Esophagus muscularis mucosa (tissue), 4 donors: ENCODE measurements around the gene GEN1. TPM values are rescaled to one million over a fixed set of nuclear protein-coding genes. Genes with fewer than 3 reads are reported as not detected.

Experiments
- DNase-seq: peaks from one replicate; pipeline ENCODE4 v3.0.0-alpha.2; 2017; ENCODE audit errors: extremely low spot score
- H3K27ac ChIP-seq, 4 donors: fragments of 200-600 bp; sonication (generic); replicated peaks in 1 of 4; 1 replicate in 3 of 4; 2 replicates in 1 of 4; pipeline ENCODE4 v1.5.1; 2016 to 2019; ENCODE audit warnings: mild to moderate bottlenecking in 1 of 4
- H3K27me3 ChIP-seq, 4 donors: fragments of 200-600 bp; sonication (generic); one replicate each; pipeline versions ENCODE4 v1.5.1 to v1.6.0; 2016 to 2019
- H3K36me3 ChIP-seq, 4 donors: fragments of 200-600 bp; sonication (generic); one replicate each; pipeline ENCODE4 v1.5.1; 2016 to 2019
- H3K4me1 ChIP-seq, 4 donors: fragments of 200-600 bp; sonication (generic); one replicate each; pipeline ENCODE4 v1.5.1; 2016 to 2019
- H3K4me3 ChIP-seq, 4 donors: fragments of 200-600 bp; sonication (generic); 1 replicate in 2 of 4; 2 replicates in 2 of 4; pipeline ENCODE4 v1.5.1; 2016 to 2019; ENCODE audit warnings: mild to moderate bottlenecking in 4 of 4, moderate library complexity in 1 of 4
- H3K9me3 ChIP-seq, 4 donors: fragments of 200-600 bp; sonication (generic); 1 replicate in 3 of 4; 2 replicates in 1 of 4; pipeline ENCODE4 v1.5.1; 2016 to 2019
- CTCF ChIP-seq, 3 experiments: fragments of 200-600 bp in 2 of 3; fragments of 450-650 bp in 1 of 3; sonication (generic) in 2 of 3; IDR thresholded peaks; one replicate each; pipeline ENCODE4 v1.5.1; 2017 to 2019; ENCODE audit warnings: antibody characterized with exemption in 3 of 3, mild to moderate bottlenecking in 2 of 3, moderate library complexity in 1 of 3
- EP300 ChIP-seq: sonication (generic); formaldehyde crosslinking; IDR thresholded peaks from one replicate; pipeline ENCODE4 v1.6.1; 2017; ENCODE audit warnings: antibody characterized with exemption
- POLR2A ChIP-seq: fragments of 450-650 bp; IDR thresholded peaks from one replicate; pipeline ENCODE4 v1.6.1; 2017; ENCODE audit warnings: antibody characterized with exemption, moderate library complexity, mild to moderate bottlenecking, low read depth
- POLR2AphosphoS5 ChIP-seq, 2 donors: sonication (generic); formaldehyde crosslinking; IDR thresholded peaks; one replicate each; pipeline ENCODE4 v1.6.1; 2017; ENCODE audit warnings: antibody characterized with exemption in 2 of 2
- WGBS: methylation state at CpG from one replicate; pipeline ENCODE4 v1.1.5; 2018; 5-methylcytosine and 5-hydroxymethylcytosine counted together
- intact Hi-C: fragments of 100-400 bp; cut with DNase I; formaldehyde crosslinking; loops from one replicate; pipeline ENCODE4 v1.15.1; 2023
- total RNA-seq, 4 donors: library from RNA; depleted of rRNA; stranded (reverse); fragments of >200 nt; gene quantifications; one replicate each; pipeline versions ENCODE4 v1.1.0 to v1.2.1, GENCODE V29; 2016

GEN1 gene, protein sequence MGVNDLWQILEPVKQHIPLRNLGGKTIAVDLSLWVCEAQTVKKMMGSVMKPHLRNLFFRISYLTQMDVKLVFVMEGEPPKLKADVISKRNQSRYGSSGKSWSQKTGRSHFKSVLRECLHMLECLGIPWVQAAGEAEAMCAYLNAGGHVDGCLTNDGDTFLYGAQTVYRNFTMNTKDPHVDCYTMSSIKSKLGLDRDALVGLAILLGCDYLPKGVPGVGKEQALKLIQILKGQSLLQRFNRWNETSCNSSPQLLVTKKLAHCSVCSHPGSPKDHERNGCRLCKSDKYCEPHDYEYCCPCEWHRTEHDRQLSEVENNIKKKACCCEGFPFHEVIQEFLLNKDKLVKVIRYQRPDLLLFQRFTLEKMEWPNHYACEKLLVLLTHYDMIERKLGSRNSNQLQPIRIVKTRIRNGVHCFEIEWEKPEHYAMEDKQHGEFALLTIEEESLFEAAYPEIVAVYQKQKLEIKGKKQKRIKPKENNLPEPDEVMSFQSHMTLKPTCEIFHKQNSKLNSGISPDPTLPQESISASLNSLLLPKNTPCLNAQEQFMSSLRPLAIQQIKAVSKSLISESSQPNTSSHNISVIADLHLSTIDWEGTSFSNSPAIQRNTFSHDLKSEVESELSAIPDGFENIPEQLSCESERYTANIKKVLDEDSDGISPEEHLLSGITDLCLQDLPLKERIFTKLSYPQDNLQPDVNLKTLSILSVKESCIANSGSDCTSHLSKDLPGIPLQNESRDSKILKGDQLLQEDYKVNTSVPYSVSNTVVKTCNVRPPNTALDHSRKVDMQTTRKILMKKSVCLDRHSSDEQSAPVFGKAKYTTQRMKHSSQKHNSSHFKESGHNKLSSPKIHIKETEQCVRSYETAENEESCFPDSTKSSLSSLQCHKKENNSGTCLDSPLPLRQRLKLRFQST
- total RNA-seq = 1 to 10 TPM; 1.2 to 7.3 (median 3.2) TPM

- peak within 1 kb of the TSS; percentile 91 to 98 (median 96) for H3K4me3 ChIP-seq
- H3K27me3 ChIP-seq = no peaks in the 10 kb centered on the region
- under 1% methylated on average over 45 of the region's 76 CpGs for WGBS
- H3K27ac ChIP-seq = peak within 1 kb of the TSS; percentile 94 to 99 (median 96)
- peak; percentile 96 for DNase-seq
- H3K36me3 ChIP-seq = no peaks in the 10 kb centered on the region
- intact Hi-C loops = no loop called here
- no peaks in the 10 kb centered on the region for H3K9me3 ChIP-seq
- TF ChIP-seq POLR2A = no peak
- TF ChIP-seq POLR2AphosphoS5 (IDR thresholded peaks at IDR 0.05) = peak in 1 of 2 donors; percentile 4
- peaks cover 14 to 21% (median 17%) of the 10 kb centered on the region in 4 donors for H3K4me1 ChIP-seq
Measured at GRCh38 chr2:17753803-17754663, at the start of gene GEN1, which contains the start of gene SMC6. TSS of gene GEN1 (plus strand) at chr2:17754138. CDS start at chr2:17759944, 5,806 bp downstream. TSS of gene SMC6 (minus strand) at chr2:17753810. CDS start at chr2:17745946, 7,864 bp downstream.

DNA sequence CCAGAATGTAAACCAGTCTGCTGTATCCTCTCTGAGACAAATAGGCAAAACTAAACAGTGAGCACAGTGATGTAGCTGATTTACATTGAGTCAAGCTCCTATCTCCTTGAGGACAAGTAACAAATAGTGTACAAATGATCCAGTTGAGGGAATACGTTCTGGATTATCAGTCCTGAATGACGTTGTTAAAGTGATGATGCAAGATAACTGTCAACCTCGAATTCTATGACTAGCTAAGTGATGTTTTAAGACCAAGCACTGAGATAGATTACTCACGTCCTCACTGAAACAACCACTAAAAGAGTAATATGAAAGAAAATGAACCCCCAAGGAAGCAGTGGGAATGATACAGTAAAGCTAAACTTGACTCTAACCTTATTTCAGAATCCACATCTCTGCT, 47.1 kb upstream of the GEN1 start:
- Histone ChIP-seq H3K4me3 (no peak overlapping the region), H3K27ac (no peak overlapping the region), H3K4me1 (no peaks in the 10 kb centered on the region), H3K27me3 (no peaks in the 10 kb centered on the region), H3K36me3 (peaks cover 11 to 88% (median 51%) of the 10 kb centered on the region in 4 donors), H3K9me3 (no peaks in the 10 kb centered on the region)
- no peak for DNase-seq
- TF ChIP-seq EP300 = no peak
- no peak for TF ChIP-seq POLR2A
- TF ChIP-seq POLR2AphosphoS5 (IDR thresholded peaks at IDR 0.05) = no peak
- no peak for TF ChIP-seq CTCF (IDR thresholded peaks at IDR 0.05)
- 89% methylated on average over 4 of the region's 4 CpGs for WGBS
- intact Hi-C loops = no loop called here

- H3K9me3 ChIP-seq = no peaks in the 10 kb centered on the region
- DNase-seq = no peak
- H3K4me3 ChIP-seq = no peak overlapping the region
- no peaks in the 10 kb centered on the region for H3K27me3 ChIP-seq
- H3K4me1 ChIP-seq = no peaks in the 10 kb centered on the region
- TF ChIP-seq POLR2AphosphoS5 (IDR thresholded peaks at IDR 0.05) (no peak), POLR2A (no peak), CTCF (IDR thresholded peaks at IDR 0.05) (no peak), EP300 (no peak)
- H3K27ac ChIP-seq = no peak overlapping the region
- peaks cover 16 to 88% (median 54%) of the 10 kb centered on the region in 4 donors for H3K36me3 ChIP-seq
- WGBS = 100% methylated on average over 1 of the region's 1 CpG
- intact Hi-C loops = no loop called here
Measured at GRCh38 chr2:17708501-17708900, 45.4 kb upstream of the GEN1 start.

GRCh38 chr2:17709897-17710296, 44.0 kb upstream of the GEN1 start:
- no peak for DNase-seq
- intact Hi-C loops = loop anchor here (10.0 kb wide), 1 partner anchor 125 kb away; no protein-coding TSS in a partner anchor
- Histone ChIP-seq H3K9me3 (no peaks in the 10 kb centered on the region), H3K27ac (no peak overlapping the region), H3K36me3 (peaks cover 26 to 88% (median 60%) of the 10 kb centered on the region in 4 donors), H3K4me1 (no peaks in the 10 kb centered on the region), H3K4me3 (no peak overlapping the region), H3K27me3 (no peaks in the 10 kb centered on the region)
- TF ChIP-seq EP300 (no peak), CTCF (IDR thresholded peaks at IDR 0.05) (no peak), POLR2A (no peak)
- WGBS = 79% methylated on average over 2 of the region's 2 CpGs
